NCI-H128 (cell line): ENCODE measurements around the gene FBXW8.

ENCODE experiments used
- DNase-seq: peaks from one replicate; lab custom pipeline; 2025; ENCODE audit not compliant: unreplicated experiment; lab: John Stamatoyannopoulos, UW

FBXW8 gene

DNA sequence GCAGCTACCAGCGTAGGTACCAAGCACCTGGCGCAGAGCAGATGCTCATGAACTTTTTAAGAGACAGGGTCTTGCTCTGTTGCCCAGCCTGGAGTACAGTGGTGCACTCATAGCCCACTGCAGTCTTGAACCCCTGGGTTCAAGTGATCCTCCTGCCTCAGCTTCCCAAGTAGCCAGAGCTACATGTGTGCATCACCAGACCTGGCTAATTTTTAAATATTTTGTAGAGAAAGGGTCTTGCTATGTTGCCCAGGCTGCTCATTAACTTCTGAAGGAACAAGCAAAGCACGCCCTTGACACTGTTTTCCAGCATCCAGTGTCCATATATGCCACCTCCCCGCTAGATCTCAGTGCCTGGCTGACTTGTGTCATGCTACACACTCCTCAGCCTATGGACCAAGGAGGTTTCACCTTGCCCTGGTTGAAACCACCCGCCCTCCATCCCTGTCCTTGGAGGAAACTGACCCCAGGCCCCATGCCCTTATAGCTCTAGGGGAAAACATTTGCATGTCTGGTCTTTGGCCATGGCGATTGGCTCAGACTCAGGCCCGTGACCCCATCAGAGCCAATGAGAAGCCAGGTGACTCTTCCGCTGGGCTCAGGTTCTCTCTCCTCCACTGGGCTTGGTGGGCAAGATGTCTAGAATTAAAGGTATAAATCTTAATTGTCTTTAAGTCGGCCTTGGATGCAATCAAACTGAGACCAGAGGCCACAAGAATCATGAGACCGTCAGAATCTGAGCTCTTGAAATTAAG, 162.2 kb downstream of the FBXW8 start:
- DNase-seq, result no peak

- no peak for DNase-seq
Measured at GRCh38 chr12:117073611-117074010, 162.9 kb downstream of the FBXW8 start.

GRCh38 chr12:117076410-117077372, 165.9 kb downstream of the FBXW8 start:
- DNase-seq, result no peak

DNA sequence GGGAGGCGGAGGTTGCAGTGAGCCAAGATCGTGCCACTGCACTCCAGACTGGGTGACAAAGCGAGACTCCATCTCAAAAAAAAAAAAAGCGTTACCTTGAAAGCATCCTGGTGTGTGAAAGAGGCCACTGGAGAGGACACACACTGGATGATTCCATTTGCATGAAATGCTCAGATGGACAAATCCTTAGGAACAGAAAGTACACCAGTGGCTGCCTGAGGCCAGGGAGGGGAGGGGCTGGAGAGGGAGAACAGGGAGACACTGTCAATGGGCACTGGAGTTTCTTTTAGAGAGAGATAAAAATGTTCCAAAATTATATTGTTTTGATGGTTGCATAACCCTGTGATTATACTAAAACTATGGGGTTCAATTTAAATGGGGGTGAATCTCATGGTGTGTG, 168.7 kb downstream of the FBXW8 start:
- DNase-seq, result no peak

DNA sequence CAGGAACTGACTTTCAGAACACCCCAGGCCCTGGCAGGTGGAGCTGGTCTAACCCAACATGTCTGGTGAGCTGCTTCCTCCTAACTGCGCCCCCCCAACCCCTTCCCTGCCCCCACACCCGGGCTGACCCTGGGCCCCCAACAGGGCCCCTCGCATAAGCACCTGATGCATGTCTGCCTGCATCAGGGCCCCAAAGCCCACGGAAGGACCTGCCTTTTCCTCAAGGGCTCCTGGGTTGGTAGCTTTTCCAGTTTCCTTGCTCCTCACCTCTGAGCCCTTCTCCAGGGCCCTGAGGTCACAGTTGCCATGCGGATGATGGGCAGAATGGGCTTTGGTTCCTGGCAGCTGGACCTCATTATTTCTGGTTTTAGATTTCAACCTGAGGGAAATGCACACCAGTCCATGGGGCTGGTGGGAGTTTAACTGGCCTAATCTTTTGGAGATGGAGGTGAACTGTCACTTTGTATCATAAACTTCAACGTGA, 170.0 kb downstream of the FBXW8 start:
- DNase-seq, result no peak
